NT2/D1 (cell line): Measurements from ENCODE around the gene KHDC1L.

Experiments
- DNase-seq: peaks from one replicate; pipeline ENCODE4 v3.0.0-alpha.2; 2011; ENCODE audit warnings: low read depth, low spot score
- H3K27me3 ChIP-seq: 2 replicates; pipeline ENCODE4 v1.6.0; 2011; ENCODE audit warnings: mild to moderate bottlenecking; ENCODE audit not compliant: insufficient read length, insufficient read depth
- H3K36me3 ChIP-seq: 2 replicates; pipeline ENCODE4 v1.6.1; 2011; ENCODE audit warnings: mild to moderate bottlenecking, low read length, mixed read lengths; ENCODE audit not compliant: insufficient read depth, insufficient read length
- H3K4me1 ChIP-seq: 2 replicates; pipeline ENCODE4 v1.5.1; 2011; ENCODE audit not compliant: insufficient read depth, insufficient read length
- H3K4me3 ChIP-seq: 2 replicates; pipeline ENCODE4 v1.5.1; 2011; ENCODE audit warnings: low read depth; ENCODE audit not compliant: insufficient read length
- H3K9ac ChIP-seq: 2 replicates; pipeline ENCODE4 v1.6.0; 2011; ENCODE audit warnings: low read depth; ENCODE audit not compliant: insufficient read length
- H3K9me3 ChIP-seq: 2 replicates; pipeline ENCODE4 v1.5.1; 2011; ENCODE audit warnings: mild to moderate bottlenecking, low read length; ENCODE audit not compliant: insufficient read depth
- SUZ12 ChIP-seq: IDR thresholded peaks from 2 replicates; pipeline ENCODE4 v1.6.1; 2011; ENCODE audit not compliant: insufficient read length, insufficient read depth; ENCODE audit errors: extremely low read depth
- YY1 ChIP-seq: IDR thresholded peaks from 2 replicates; pipeline ENCODE4 v1.6.1; 2011; ENCODE audit not compliant: insufficient read length, insufficient read depth
- ZNF274 ChIP-seq: IDR thresholded peaks from 2 replicates; pipeline ENCODE4 v1.6.1; 2011; ENCODE audit warnings: mild to moderate bottlenecking, low read depth, low read length

Gene KHDC1L

DNA sequence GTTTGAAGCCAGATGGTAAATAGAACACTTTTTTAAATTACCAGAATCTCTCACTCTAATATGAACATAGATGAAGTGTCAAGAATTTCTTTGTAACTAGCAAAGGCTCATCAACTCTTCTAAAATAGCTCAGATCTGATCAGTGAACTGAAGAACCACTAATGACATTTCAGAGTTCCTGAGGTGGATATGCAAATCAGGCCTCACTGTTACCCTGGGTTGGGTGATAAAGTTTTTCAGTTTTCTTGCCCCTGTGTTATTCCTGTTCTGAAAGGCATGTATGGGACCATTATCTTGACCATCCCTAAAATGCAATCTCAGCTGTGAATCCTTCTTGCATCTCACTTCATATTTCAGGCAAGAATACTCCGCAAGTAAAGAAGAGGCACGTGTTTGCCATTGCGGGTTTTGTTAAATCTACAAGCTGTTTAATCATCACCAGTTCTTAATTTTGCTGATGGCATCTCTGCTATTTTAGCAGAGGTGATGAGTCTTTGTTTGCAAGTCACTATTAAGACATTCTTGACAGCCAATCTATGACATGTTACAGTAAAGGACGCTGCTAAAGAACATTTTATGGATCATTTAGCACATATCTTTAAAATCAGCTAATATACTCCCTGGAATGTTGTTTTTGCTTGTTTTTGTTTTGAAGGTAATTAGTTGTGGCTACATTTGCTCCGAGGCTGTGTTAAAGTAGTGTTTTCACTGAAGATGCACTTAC, 47.9 kb downstream of the KHDC1L start:
- TF ChIP-seq ZNF274: no peak
- no peak for TF ChIP-seq SUZ12
- TF ChIP-seq YY1: no peak
- Histone ChIP-seq H3K36me3 (no peaks in the 10 kb centered on the region), H3K4me1 (no peaks in the 10 kb centered on the region), H3K9me3 (no peaks in the 10 kb centered on the region), H3K9ac (no peak overlapping the region), H3K27me3 (no peaks in the 10 kb centered on the region), H3K4me3 (no peak overlapping the region)
- DNase-seq: no peak

DNA sequence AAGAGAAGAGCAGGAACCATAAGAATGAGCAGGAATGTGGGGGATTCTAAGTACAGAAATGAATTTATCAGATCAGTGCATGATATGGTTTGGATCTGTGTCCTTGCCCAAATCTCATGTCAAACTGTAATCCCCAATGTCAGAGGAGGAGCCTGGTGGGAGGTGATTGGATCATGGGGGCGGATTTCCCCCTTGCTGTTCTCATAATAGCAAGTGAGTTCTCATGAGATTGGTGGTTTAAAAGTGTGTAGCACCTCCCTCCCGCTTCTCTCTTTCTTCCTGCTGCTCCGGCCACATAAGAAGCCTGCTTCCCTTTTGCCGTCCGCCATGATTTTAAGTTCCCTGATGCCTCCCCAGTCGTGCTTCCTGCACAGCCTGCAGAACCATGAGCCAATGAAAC, 49.2 kb downstream of the KHDC1L start:
- Histone ChIP-seq H3K27me3 (no peaks in the 10 kb centered on the region), H3K4me1 (no peaks in the 10 kb centered on the region), H3K36me3 (no peaks in the 10 kb centered on the region), H3K4me3 (no peak overlapping the region), H3K9ac (no peak overlapping the region), H3K9me3 (no peaks in the 10 kb centered on the region)
- TF ChIP-seq SUZ12: no peak
- TF ChIP-seq ZNF274: no peak
- no peak for TF ChIP-seq YY1
- no peak for DNase-seq

DNA sequence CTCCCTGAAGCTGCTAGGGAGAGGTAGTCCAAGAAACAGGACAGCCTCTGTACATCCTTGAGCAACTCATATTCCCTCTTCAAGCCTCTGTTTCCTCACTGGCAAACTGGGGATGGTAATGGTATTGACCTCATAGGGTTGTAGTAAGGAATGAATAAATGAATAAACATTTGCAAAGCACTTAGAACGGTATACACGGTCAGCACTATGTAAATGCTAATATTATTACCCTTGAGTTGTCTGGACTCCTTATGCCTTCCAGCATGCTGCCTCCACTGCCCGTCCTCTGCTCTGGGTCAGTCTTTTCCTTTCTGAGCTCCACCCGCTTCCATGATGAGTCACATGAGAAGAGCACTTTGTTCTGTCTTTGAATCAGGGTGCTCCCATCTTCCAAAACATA, 50.6 kb downstream of the KHDC1L start:
- Histone ChIP-seq H3K4me3 (no peak overlapping the region), H3K27me3 (no peaks in the 10 kb centered on the region), H3K9ac (no peak overlapping the region), H3K4me1 (no peaks in the 10 kb centered on the region), H3K9me3 (no peaks in the 10 kb centered on the region), H3K36me3 (no peaks in the 10 kb centered on the region)
- DNase-seq: no peak
- TF ChIP-seq YY1: no peak
- TF ChIP-seq ZNF274: no peak
- TF ChIP-seq SUZ12: no peak
